ENCODE measurements around the gene GALNT2. TPM values are rescaled to one million over a fixed set of nuclear protein-coding genes. Genes with fewer than 3 reads are reported as not detected.

The GALNT2 gene
- total and polyA plus RNA-seq, 10 of the 15 experiments (the other 5 are each of a cell fraction or from before 2014, with no cell fraction given) = 0.52 to 27.7 (median 16.3) TPM

DNA sequence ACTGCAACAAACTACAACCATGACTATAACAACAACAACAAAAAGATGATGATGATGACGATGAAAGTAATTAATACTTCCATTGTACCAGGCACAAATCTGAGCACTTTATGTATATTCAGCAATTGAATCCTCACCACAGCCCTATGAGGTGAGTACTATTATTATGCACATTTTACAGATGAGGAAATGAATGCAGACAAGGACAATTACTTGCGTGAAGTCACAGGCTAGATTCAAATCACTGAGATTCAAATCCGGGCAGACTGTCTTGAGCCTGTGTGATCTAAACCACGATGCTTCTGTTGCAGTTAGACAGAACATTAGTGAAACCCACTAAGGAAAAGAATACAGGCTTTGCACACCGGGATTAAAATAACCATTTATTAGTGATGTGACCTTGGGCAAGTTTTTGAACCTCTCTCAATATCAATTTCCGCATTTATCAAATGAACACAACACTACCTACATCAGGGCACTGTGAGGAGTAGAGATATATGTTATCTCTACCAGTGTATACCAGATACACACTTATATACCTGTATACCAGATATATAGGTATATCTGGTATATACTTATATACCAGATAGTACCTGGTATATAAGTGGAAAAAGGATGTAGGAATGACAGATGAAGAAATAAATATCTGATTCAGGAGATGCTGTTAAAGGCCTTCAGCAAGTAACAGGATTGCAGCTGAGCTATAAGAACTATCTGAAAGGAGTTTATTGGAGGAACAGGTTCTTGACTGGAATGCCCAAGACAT is 34.3 kb upstream of the GALNT2 start (continued):
- TF ChIP-seq, protein P1, sequence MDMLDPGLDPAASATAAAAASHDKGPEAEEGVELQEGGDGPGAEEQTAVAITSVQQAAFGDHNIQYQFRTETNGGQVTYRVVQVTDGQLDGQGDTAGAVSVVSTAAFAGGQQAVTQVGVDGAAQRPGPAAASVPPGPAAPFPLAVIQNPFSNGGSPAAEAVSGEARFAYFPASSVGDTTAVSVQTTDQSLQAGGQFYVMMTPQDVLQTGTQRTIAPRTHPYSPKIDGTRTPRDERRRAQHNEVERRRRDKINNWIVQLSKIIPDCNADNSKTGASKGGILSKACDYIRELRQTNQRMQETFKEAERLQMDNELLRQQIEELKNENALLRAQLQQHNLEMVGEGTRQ (IDR thresholded peaks at IDR 0.05; ENCODE audit: borderline replicate concordance, low read depth, low read length) = no peak

DNA sequence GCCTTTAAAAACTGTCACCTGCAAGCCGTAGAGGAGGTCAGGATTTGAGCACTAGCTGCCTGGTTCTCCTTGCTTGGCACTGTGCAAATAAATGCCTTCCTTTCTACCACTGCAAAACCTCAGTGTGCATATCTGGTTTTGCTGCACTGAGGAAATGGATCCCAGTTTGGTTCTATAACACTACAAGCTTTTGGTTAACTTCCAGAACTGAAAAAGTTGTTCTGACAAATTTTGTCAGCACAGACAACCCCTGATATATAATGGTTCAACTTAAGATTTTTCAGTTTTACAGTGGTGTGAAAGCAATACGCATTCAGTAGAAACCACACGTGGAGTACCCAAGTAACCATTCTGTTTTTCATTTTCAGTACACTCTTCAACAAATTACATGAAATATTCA is 29.8 kb upstream of the GALNT2 start:
- Histone ChIP-seq H3K79me2 (ENCODE audit: control insufficient read depth, insufficient read depth, low read length) (no peaks in the 10 kb centered on the region), H4K20me1 (ENCODE audit: control insufficient read depth, insufficient read depth) (no peaks in the 10 kb centered on the region), H3K4me1 (ENCODE audit: control insufficient read depth, insufficient read depth, low read length) (peaks cover 7% of the 10 kb centered on the region; the same call in 1 of the 2 replicates), H3K4me3 (no peak overlapping the region), H3K27me3 (replicated peaks in 1 of 2; ENCODE audit: control insufficient read depth in 2 of 2, insufficient read depth in 2 of 2, low read length in 1 of 2) (no peaks in the 10 kb centered on the region), H3K9me3 (replicated peaks; ENCODE audit: control insufficient read depth, insufficient read depth, low read length) (peaks cover 2% of the 10 kb centered on the region; the same call in 1 of the 3 replicates), H3K4me2 (ENCODE audit: control insufficient read depth, insufficient read depth) (no peak overlapping the region), H3K36me3 (ENCODE audit: control insufficient read depth in 2 of 2, insufficient read depth in 2 of 2, low read length in 1 of 2) (no peaks in the 10 kb centered on the region), H2AFZ (ENCODE audit: control insufficient read depth, low read depth, low read length) (no peak overlapping the region), H3K27ac (ENCODE audit: control insufficient read depth, insufficient read depth) (no peak overlapping the region), H3K9ac (ENCODE audit: control insufficient read depth, insufficient read depth, low read length) (no peak overlapping the region)
- ATAC-seq (peak; percentile 86), DNase-seq (ENCODE audit: low read depth, low spot score) (no peak), FAIRE-seq (peak; percentile 62)
- ChIA-PET SMC1A (ENCODE audit: uncharacterized antibody, unreplicated experiment) (interaction anchor here (0.6 to 1.7 kb wide), 3 partner anchors 67 to 228 kb away, joined by 3 to 5 read pairs (median 5); no protein-coding TSS in a partner anchor), RAD21 (ENCODE audit: unreplicated experiment) (no interaction called here), CTCF (interaction anchor here (0.9 to 1.8 kb wide), 4 partner anchors 18 to 138 kb away, joined by 3 to 4 read pairs (median 4); no protein-coding TSS in a partner anchor), POLR2A (no interaction called here)
- BruUV-seq (replicated peaks) = no TSS peak
- intact Hi-C loops (cut with micrococcal nuclease; ENCODE audit: unreplicated experiment) (no loop called here), in situ Hi-C loops (cut with MboI) (no loop called here)
- WGBS (ENCODE audit: insufficient coverage, insufficient replicate concordance, low lambda C conversion rate, missing lambda C conversion rate) = 11% methylated on average over 3 of the region's 3 CpGs
- TF ChIP-seq KAT2A (conservative IDR thresholded peaks at IDR 0.05; ENCODE audit: control insufficient read depth, low read depth, low read length) = no peak
- TF ChIP-seq, protein P2, sequence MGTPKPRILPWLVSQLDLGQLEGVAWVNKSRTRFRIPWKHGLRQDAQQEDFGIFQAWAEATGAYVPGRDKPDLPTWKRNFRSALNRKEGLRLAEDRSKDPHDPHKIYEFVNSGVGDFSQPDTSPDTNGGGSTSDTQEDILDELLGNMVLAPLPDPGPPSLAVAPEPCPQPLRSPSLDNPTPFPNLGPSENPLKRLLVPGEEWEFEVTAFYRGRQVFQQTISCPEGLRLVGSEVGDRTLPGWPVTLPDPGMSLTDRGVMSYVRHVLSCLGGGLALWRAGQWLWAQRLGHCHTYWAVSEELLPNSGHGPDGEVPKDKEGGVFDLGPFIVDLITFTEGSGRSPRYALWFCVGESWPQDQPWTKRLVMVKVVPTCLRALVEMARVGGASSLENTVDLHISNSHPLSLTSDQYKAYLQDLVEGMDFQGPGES (IDR thresholded peaks at IDR 0.05) = no peak
- TF ChIP-seq SMARCA5 (IDR thresholded peaks at IDR 0.05) = 0 out of 2 replicates have a peak, but pooled peaks have one; percentile 14
